Smooth muscle cell (in vitro differentiated cells): ENCODE data around the gene IGF2. TPM values are rescaled to one million over a fixed set of nuclear protein-coding genes. Genes with fewer than 3 reads are reported as not detected.

Experiments
- DNase-seq: peaks from one replicate; lab custom pipeline; 2025; ENCODE audit not compliant: unreplicated experiment; lab: John Stamatoyannopoulos, UW
- H2AFZ ChIP-seq: fragments of 200-600 bp; sonication (generic); 2 replicates; pipeline ENCODE4 v1.6.0; 2016; ENCODE audit warnings: antibody characterized with exemption, low read depth, mild to moderate bottlenecking
- H3F3A ChIP-seq: fragments of 200-600 bp; sonication (generic); 2 replicates; pipeline ENCODE4 v1.6.0; 2017; ENCODE audit warnings: antibody characterized with exemption, low read depth
- H3K27ac ChIP-seq: fragments of 200-600 bp; sonication (generic); 2 replicates; pipeline ENCODE4 v1.5.1; 2016; ENCODE audit warnings: low read depth, mild to moderate bottlenecking
- H3K27me3 ChIP-seq: fragments of 200-600 bp; sonication (generic); 2 replicates; pipeline ENCODE4 v1.6.1; 2016; ENCODE audit warnings: low read depth, mild to moderate bottlenecking
- H3K36me3 ChIP-seq: fragments of 200-600 bp; sonication (generic); 2 replicates; pipeline ENCODE4 v1.5.1; 2016; ENCODE audit warnings: low read depth
- H3K4me1 ChIP-seq: fragments of 200-600 bp; sonication (generic); 2 replicates; pipeline ENCODE4 v1.5.1; 2016; ENCODE audit warnings: low read depth
- H3K4me2 ChIP-seq: fragments of 200-600 bp; sonication (generic); 2 replicates; pipeline ENCODE4 v1.6.0; 2016; ENCODE audit warnings: mild to moderate bottlenecking
- H3K4me3 ChIP-seq: fragments of 200-600 bp; sonication (generic); 2 replicates; pipeline ENCODE4 v1.5.1; 2016; ENCODE audit warnings: mild to moderate bottlenecking
- H3K79me2 ChIP-seq: fragments of 200-600 bp; sonication (generic); 2 replicates; pipeline ENCODE4 v1.6.0; 2016; ENCODE audit warnings: low read depth, mild to moderate bottlenecking
- H3K9ac ChIP-seq: fragments of 200-600 bp; sonication (generic); 2 replicates; pipeline ENCODE4 v1.6.0; 2016; ENCODE audit warnings: low read depth
- H3K9me3 ChIP-seq: fragments of 200-600 bp; sonication (generic); replicated peaks from 2 replicates; pipeline ENCODE4 v1.5.1; 2016; ENCODE audit warnings: low read depth
- H4K20me1 ChIP-seq: fragments of 200-600 bp; sonication (generic); 2 replicates; pipeline ENCODE4 v1.6.0; 2016; ENCODE audit warnings: low read depth
- CTCF ChIP-seq: fragments of 200-600 bp; sonication (generic); IDR thresholded peaks from 2 replicates; pipeline ENCODE4 v1.5.1; 2017; ENCODE audit warnings: borderline replicate concordance, mild to moderate bottlenecking, antibody characterized with exemption; ENCODE audit not compliant: insufficient read depth, poor library complexity, severe bottlenecking
- WGBS: methylation state at CpG from one replicate; pipeline ENCODE4 v1.1.7; 2016; ENCODE audit warnings: low lambda C conversion rate; 5-methylcytosine and 5-hydroxymethylcytosine counted together
- polyA plus RNA-seq: library from polyadenylated mRNA; unstranded; fragments of >200 nt; fragmentation: Nextera tagmentation; extraction: Ambion mirVana; gene quantifications from 2 replicates; pipeline ENCODE4 v1.2.1, GENCODE V29; 2016
- total RNA-seq: library from RNA; depleted of rRNA; stranded (reverse); fragments of >200 nt; gene quantifications from 2 replicates; pipeline ENCODE4 v1.2.3, GENCODE V29; 2014

IGF2 gene
- total and polyA plus RNA-seq, 2 experiments from 2014 or later, result 2,086 to 3,877 TPM

- Histone ChIP-seq H3K4me1 (peaks cover 6% of the 10 kb centered on the region), H3K79me2 (no peaks in the 10 kb centered on the region), H3K27ac (no peak overlapping the region), H3K9me3 (no peaks in the 10 kb centered on the region), H3K4me2 (peak overlapping the region; percentile 67), H4K20me1 (no peaks in the 10 kb centered on the region), H3F3A (no peaks in the 10 kb centered on the region), H3K27me3 (no peaks in the 10 kb centered on the region), H3K4me3 (no peak overlapping the region), H3K9ac (no peak overlapping the region), H2AFZ (no peak overlapping the region), H3K36me3 (no peaks in the 10 kb centered on the region)
- WGBS, result 34% methylated on average over 18 of the region's 19 CpGs
- no peak for DNase-seq
- no peak for TF ChIP-seq CTCF
Measured at GRCh38 chr11:2122222-2122906, 16.8 kb downstream of the IGF2 start.

GRCh38 chr11:2121227-2122130 lies 17.7 kb downstream of the IGF2 start:
- no peak overlapping the region for H3K27ac ChIP-seq
- no peak for DNase-seq

GRCh38 chr11:2120359-2121100 lies 18.7 kb downstream of the IGF2 start:
- Histone ChIP-seq H3K9ac (no peak overlapping the region), H3K9me3 (no peaks in the 10 kb centered on the region), H3K27me3 (no peaks in the 10 kb centered on the region), H3K4me1 (peaks cover 6% of the 10 kb centered on the region), H3K4me2 (no peak overlapping the region), H3F3A (no peaks in the 10 kb centered on the region), H4K20me1 (no peaks in the 10 kb centered on the region), H3K27ac (no peak overlapping the region), H3K79me2 (no peaks in the 10 kb centered on the region), H3K4me3 (no peak overlapping the region), H2AFZ (no peak overlapping the region), H3K36me3 (no peaks in the 10 kb centered on the region)
- no peak for TF ChIP-seq CTCF
- 48% methylated on average over 18 of the region's 23 CpGs for WGBS
- DNase-seq, result no peak

More at GRCh38 chr11:2121227-2122130, 17.7 kb downstream of the IGF2 start:
- Histone ChIP-seq H3K9ac (no peak overlapping the region), H3K4me3 (no peak overlapping the region), H3F3A (no peaks in the 10 kb centered on the region), H3K79me2 (no peaks in the 10 kb centered on the region), H2AFZ (no peak overlapping the region), H3K27me3 (no peaks in the 10 kb centered on the region), H3K9me3 (no peaks in the 10 kb centered on the region), H3K4me1 (peaks cover 6% of the 10 kb centered on the region), H3K36me3 (no peaks in the 10 kb centered on the region), H3K4me2 (peak overlapping the region; percentile 67), H4K20me1 (no peaks in the 10 kb centered on the region)
- 92% methylated on average over 21 of the region's 21 CpGs for WGBS
- TF ChIP-seq CTCF, result no peak
